Ramos (cell line): ENCODE data around the gene TGFBR2.

Experiments used
- in situ Hi-C: fragments of 300-500 bp; cut with MboI; formaldehyde crosslinking; loops from one replicate; pipeline ENCODE4 v1.14.3; 2022; ENCODE audit warnings: low sequenced_read_pairs; ENCODE audit not compliant: unreplicated experiment

TGFBR2 gene

GRCh38 chr3:30606301-30607031, at the start of gene TGFBR2:
TSS of gene TGFBR2 (plus strand) at chr3:30606601. CDS start at chr3:30606884, 283 bp downstream.
- in situ Hi-C loops = loop anchor here (25.0 kb wide), 2 partner anchors 1331 to 1831 kb away; no protein-coding TSS in a partner anchor

GRCh38 chr3:30557746-30558303, 48.6 kb upstream of the TGFBR2 start:
- in situ Hi-C loops = no loop called here

- in situ Hi-C loops = no loop called here
Measured at GRCh38 chr3:30563956-30564355, 42.4 kb upstream of the TGFBR2 start.

DNA sequence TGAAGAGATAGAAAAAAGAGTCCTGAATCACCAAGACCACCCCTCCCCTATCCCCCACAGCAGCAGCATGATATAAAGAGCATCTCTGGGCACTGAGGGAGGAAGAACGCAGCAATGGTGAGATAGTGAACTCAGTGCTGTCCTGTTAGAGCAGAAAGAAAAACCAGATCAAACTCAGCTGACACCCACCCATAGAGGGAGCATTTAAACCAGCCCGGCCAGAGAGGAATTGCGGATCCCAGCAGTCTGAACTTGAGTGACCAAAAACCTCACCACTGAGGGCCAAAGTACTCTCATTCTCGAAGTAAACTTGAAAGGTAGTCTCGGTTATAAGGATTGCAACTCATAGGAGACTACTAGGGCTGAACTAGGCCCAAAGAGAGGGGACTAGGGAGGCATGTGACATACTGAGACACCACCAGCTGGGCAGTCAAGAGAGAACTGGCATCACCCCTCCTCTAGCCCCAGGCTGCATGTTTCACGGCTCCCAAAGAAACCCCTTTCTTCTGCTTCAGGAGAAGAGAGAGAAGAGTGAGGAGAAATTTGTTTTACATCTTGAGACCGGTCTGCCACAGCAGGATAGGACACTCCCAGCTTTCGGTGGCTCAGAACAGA, 39.2 kb upstream of the TGFBR2 start:
- in situ Hi-C loops = no loop called here

DNA sequence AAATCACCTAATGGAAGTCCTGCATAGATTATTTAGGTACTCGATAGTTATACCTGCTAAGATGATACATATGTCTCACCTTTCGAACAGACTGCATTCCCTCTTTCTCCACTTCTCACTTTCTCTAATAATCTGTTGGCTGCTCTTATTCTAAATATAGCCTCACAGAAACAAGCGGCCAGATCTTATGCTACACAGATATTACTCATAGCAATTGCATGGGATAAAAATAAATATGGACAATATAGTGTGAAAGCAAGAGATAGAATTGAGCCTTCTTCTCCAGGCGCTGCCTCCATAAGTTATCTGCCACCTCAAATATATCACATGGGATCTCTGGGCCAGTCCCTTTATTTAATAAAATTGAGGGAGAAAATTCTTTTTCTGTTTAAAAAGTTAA, 29.5 kb upstream of the TGFBR2 start:
- in situ Hi-C loops = no loop called here

DNA sequence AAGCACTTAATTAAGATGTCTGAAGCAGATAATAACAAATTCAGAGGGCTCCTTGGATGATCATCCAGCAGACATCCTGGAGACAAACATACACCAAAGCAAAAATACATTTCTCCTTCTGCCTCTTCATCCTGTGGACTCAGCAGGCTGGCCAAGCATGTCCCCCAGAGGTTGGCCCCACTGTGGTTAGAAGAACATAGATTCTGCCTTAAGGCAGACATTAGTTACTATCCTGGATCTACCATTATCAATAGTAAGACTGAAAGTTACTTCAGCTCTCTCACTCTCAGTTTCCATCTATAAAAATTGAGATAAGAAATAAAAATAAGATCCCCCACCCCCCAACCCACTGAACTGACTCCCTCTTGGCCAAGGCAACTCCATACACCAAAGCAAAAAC, 28.6 kb upstream of the TGFBR2 start:
- in situ Hi-C loops = no loop called here

DNA sequence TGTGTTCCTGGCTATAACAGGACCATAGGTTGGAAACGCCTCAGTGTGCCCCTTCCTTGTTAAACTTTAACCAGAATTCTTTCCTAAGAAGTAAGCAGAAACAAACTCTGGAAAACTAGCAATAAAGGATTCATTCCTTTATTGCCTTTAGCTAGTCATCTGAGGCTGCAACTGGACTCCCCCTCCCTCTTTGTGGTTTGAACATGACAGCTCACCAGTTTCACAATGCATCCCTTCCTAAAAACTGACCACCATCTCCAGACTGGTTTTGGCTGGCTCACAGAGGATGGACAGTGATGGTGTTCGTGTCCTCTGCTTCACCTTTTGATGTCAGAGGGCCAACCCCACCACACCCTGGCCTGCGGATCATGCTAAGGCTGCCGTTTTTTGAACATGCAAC, 27.9 kb upstream of the TGFBR2 start:
- in situ Hi-C loops = no loop called here

- in situ Hi-C loops = no loop called here
Measured at GRCh38 chr3:30578986-30579579, 27.3 kb upstream of the TGFBR2 start.

DNA sequence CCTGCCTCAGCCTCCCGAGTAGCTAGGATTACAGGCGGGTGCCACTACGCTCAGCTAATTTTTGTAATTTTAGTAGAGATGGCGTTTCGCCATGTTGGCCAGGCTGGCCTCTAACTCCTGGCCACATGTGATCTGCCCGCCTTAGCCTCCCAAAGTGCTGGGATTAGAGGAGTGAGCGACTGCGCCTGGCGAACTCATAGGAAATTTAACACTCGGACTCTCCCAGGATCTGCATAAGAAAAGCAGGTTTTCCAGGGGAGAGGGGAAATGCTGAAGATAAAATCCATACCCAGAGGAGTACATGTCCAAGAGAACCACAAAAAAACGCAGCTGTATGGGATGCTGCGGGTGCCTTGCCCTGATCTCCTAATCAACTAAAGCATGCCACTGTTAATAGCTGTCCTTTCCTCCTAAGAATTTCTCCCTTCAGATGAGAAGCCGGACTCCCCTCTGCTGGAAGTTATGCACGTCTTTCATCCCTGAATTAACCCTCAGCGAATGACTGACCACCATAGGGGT, 25.3 kb upstream of the TGFBR2 start:
- in situ Hi-C loops = no loop called here

DNA sequence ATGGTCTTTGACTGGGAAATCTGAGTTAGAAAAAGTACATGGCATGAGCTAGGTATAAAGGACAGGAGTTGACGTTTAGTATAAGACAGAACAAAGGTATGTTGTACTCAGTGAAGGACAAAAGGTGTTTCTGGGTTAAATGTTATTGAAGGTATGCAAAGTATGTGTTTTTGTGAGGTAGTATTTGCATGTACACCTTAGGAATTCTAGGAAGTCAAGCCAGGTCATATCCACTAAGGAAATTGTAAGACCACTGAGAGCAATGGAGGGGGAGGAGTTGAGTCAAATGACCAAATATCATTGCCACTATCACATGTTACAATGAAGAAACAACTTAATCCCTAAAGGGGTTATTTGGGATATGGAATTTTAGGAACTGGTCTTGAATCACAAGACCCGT, 24.4 kb upstream of the TGFBR2 start:
- in situ Hi-C loops = no loop called here

DNA sequence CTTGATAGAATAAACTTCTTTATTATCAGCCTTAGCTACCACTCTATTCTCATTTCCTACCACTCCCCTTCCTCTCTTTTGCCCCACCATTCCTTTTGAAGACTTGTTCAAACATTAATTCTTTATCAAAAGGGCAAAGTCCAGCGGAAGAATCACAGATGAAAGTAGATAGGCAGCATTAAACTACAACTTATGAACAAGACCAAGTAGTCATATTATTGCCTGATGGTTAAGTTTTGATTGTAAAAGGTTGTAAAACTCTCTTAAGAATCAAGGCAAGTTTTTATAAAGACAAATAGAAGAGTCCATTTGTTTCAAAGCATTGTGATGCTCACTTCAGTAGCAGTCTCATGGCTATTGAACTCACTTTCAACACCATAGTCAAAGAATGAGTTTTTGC, 22.4 kb upstream of the TGFBR2 start:
- in situ Hi-C loops = no loop called here

GRCh38 chr3:30585654-30586053, 20.7 kb upstream of the TGFBR2 start:
- in situ Hi-C loops = no loop called here

GRCh38 chr3:30586096-30586805, 20.1 kb upstream of the TGFBR2 start:
- in situ Hi-C loops = no loop called here

- in situ Hi-C loops = no loop called here
Measured at GRCh38 chr3:30586806-30587486, 19.5 kb upstream of the TGFBR2 start.

- in situ Hi-C loops = no loop called here
Measured at GRCh38 chr3:30587904-30588303, 18.5 kb upstream of the TGFBR2 start.

- in situ Hi-C loops = no loop called here
Measured at GRCh38 chr3:30596152-30596551, 10.2 kb upstream of the TGFBR2 start.

DNA sequence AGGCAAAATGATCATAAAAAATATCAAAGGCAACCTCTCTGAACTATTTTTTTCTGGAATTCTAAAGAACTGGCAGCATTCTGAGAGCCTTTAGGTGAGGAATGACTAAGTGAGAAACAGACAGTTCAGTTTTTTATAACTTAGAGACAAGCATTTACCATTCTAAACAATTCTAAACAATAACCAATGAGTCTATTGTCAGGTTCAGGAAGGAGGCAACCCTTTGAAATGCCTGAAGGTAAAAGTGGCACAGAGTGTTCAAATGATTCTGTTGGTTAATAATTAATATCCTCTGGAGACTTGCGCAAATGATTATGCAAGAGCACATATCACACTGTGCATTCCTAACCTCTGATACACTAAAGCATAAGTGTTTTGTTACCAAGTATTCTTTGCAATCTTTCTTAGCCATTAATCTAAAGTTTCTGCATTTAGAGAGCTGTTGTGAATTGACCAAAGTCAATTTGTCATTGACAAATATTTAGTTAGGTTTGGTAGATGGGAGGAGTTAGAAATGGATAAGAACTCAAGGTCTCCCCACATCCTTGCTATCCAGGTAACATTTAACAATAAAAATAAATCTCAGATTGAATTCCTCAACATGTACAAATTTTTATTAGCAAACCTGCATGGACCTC, 9.2 kb upstream of the TGFBR2 start:
- in situ Hi-C loops = no loop called here

DNA sequence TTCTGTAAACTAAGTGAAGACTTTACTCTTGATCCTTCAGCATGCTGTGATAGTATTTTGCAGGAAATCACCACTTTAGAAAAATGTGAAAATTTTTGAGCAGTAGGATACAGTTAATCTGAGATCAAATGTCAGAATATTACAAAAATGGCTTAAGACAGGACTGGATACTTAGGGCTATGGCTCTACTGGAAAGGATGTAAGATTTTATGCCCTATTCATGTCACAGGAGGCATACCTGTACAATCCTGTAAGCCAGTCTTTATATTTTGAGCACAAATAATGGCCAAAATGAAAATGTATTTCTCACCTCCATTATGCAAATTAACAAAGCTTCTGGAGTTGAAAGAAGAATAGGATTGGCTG, 8.6 kb upstream of the TGFBR2 start:
- in situ Hi-C loops = no loop called here
